Muscle of leg (tissue), 16 donors: Measurements from ENCODE around the gene NPR1. TPM values are rescaled to one million over a fixed set of nuclear protein-coding genes. Genes with fewer than 3 reads are reported as not detected.
A peak's percentile ranks its signal among the peaks of the same experiment; 100 is the strongest.

Experiments used
- DNase-seq: peaks from one replicate; pipeline ENCODE4 v3.0.0; 2013
- H3K27ac ChIP-seq: one replicate; pipeline ENCODE4 v1.5.1; 2013; ENCODE audit warnings: mild to moderate bottlenecking, low read length, control low read depth
- H3K27me3 ChIP-seq: one replicate; pipeline ENCODE4 v1.6.1; 2013; ENCODE audit warnings: low read length; ENCODE audit not compliant: control insufficient read depth, insufficient read depth
- H3K36me3 ChIP-seq: one replicate; pipeline ENCODE4 v1.6.1; 2013; ENCODE audit warnings: low read length; ENCODE audit not compliant: control insufficient read depth, insufficient read depth
- H3K4me1 ChIP-seq: one replicate; pipeline ENCODE4 v1.6.1; 2013; ENCODE audit warnings: low read length; ENCODE audit not compliant: control insufficient read depth, insufficient read depth
- H3K4me3 ChIP-seq: one replicate; pipeline ENCODE4 v1.5.1; 2013; ENCODE audit warnings: low read length, control low read depth
- H3K9me3 ChIP-seq: replicated peaks from 2 replicates; pipeline ENCODE4 v1.6.1; 2013; ENCODE audit warnings: low read depth, low read length; ENCODE audit not compliant: control insufficient read depth
- WGBS: methylation state at CpG from one replicate; pipeline ENCODE4 v1.1.5; 2013; ENCODE audit warnings: missing lambda C conversion rate; ENCODE audit not compliant: insufficient coverage; 5-methylcytosine and 5-hydroxymethylcytosine counted together
- long read RNA-seq, 11 donors: transcript quantifications; one replicate each; lab custom pipeline, GENCODE V29; 2026
- polyA plus RNA-seq, 8 donors: library from polyadenylated mRNA; unstranded; fragments of 120-200 nt; gene quantifications; one replicate each; pipeline versions ENCODE4 v1.2.1 to v1.2.3, GENCODE V29; 2013; ENCODE audit warnings: inconsistent platforms in 1 of 8, low replicate concordance in 1 of 8; ENCODE audit not compliant: insufficient read length in 8 of 8, insufficient read depth in 1 of 8
- total RNA-seq: library from RNA; stranded (reverse); fragments of 120-200 nt; gene quantifications from one replicate; pipeline ENCODE4 v1.2.4, GENCODE V29; 2013

Gene NPR1
- total RNA-seq (12.9 TPM), polyA plus RNA-seq (10 to 100 TPM; 12.7 to 17.4 (median 15.0) TPM)
- long read RNA-seq, donor 1: 0 reads
- long read RNA-seq, donor 2: 0 reads
- long read RNA-seq, donor 3, full-length matches to known transcripts: 1 of 1 reads
- long read RNA-seq, donor 3, partial matches to known transcripts: 0 of 1 reads
- long read RNA-seq, donor 3, other reads (novel, unspliced or antisense): 0 of 1 reads
- long read RNA-seq, donor 4, full-length matches to known transcripts: 1 of 1 reads
- long read RNA-seq, donor 4, partial matches to known transcripts: 0 of 1 reads
- long read RNA-seq, donor 4, other reads (novel, unspliced or antisense): 0 of 1 reads
- long read RNA-seq, donor 5, full-length matches to known transcripts: 4 of 16 reads
- long read RNA-seq, donor 5, partial matches to known transcripts: 12 of 16 reads
- long read RNA-seq, donor 5, other reads (novel, unspliced or antisense): 0 of 16 reads
- long read RNA-seq, donor 6, full-length matches to known transcripts: 2 of 2 reads
- long read RNA-seq, donor 6, partial matches to known transcripts: 0 of 2 reads
- long read RNA-seq, donor 6, other reads (novel, unspliced or antisense): 0 of 2 reads
- long read RNA-seq, donor 7, full-length matches to known transcripts: 1 of 1 reads
- long read RNA-seq, donor 7, partial matches to known transcripts: 0 of 1 reads
- long read RNA-seq, donor 7, other reads (novel, unspliced or antisense): 0 of 1 reads
- long read RNA-seq, donor 8: 0 reads
- long read RNA-seq, donor 9: 0 reads
- long read RNA-seq, donor 10, full-length matches to known transcripts: 2 of 2 reads
- long read RNA-seq, donor 10, partial matches to known transcripts: 0 of 2 reads
- long read RNA-seq, donor 10, other reads (novel, unspliced or antisense): 0 of 2 reads
- long read RNA-seq, donor 11, full-length matches to known transcripts: 2 of 2 reads
- long read RNA-seq, donor 11, partial matches to known transcripts: 0 of 2 reads
- long read RNA-seq, donor 11, other reads (novel, unspliced or antisense): 0 of 2 reads

GRCh38 chr1:153678519-153679336, at the start of gene NPR1:
TSS of gene NPR1 (plus strand) at chr1:153678688. CDS start at chr1:153679109, 421 bp downstream.
- WGBS: under 1% methylated on average over 70 of the region's 78 CpGs
- Histone ChIP-seq H3K4me3 (peak within 1 kb of the TSS; percentile 47), H3K36me3 (peaks cover 4% of the 10 kb centered on the region), H3K27ac (no peak within 1 kb of the TSS), H3K4me1 (peaks cover 15% of the 10 kb centered on the region), H3K27me3 (peaks cover 55% of the 10 kb centered on the region), H3K9me3 (no peaks in the 10 kb centered on the region)
- peak; percentile 76 for DNase-seq

- 0% methylated on average over 1 of the region's 5 CpGs for WGBS
- H3K4me1 ChIP-seq: peaks cover 60% of the 10 kb centered on the region
- peak overlapping the region; percentile 55 for H3K27ac ChIP-seq
- DNase-seq: no peak
- H3K27me3 ChIP-seq: no peaks in the 10 kb centered on the region
- no peaks in the 10 kb centered on the region for H3K9me3 ChIP-seq
- H3K4me3 ChIP-seq: no peak overlapping the region
- H3K36me3 ChIP-seq: peaks cover 11% of the 10 kb centered on the region
These were observed 49.2 kb upstream of the NPR1 start for GRCh38 chr1:153629343-153629665.

GRCh38 chr1:153629971-153630370, 48.5 kb upstream of the NPR1 start:
- Histone ChIP-seq H3K4me3 (no peak overlapping the region), H3K36me3 (peaks cover 7% of the 10 kb centered on the region), H3K27ac (peak overlapping the region; percentile 55), H3K27me3 (no peaks in the 10 kb centered on the region), H3K4me1 (peaks cover 61% of the 10 kb centered on the region), H3K9me3 (no peaks in the 10 kb centered on the region)
- 86% methylated on average over 1 of the region's 1 CpG for WGBS
- no peak for DNase-seq

DNA sequence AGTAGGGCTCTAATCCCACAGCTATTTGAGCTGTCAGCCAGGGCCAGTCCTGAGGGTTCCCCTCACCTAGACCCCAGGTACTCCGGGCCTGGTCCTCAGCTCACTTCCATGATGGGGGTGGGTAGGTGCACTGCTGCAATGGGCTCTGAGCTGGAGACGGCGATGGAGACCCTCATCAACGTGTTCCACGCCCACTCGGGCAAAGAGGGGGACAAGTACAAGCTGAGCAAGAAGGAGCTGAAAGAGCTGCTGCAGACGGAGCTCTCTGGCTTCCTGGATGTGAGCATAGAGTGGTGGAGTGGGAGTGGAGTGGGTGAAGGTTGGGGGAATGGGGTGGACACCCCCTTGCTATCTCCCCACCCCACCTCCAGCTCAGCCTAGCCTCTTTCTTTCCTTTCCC, 48.1 kb upstream of the NPR1 start:
- no peaks in the 10 kb centered on the region for H3K9me3 ChIP-seq
- no peak overlapping the region for H3K4me3 ChIP-seq
- peaks cover 5% of the 10 kb centered on the region for H3K36me3 ChIP-seq
- no peaks in the 10 kb centered on the region for H3K27me3 ChIP-seq
- peaks cover 65% of the 10 kb centered on the region for H3K4me1 ChIP-seq
- DNase-seq: no peak
- WGBS: 84% methylated on average over 6 of the region's 7 CpGs
- H3K27ac ChIP-seq: peak overlapping the region; percentile 55

GRCh38 chr1:153631047-153632022, 47.2 kb upstream of the NPR1 start:
- WGBS: 100% methylated on average over 1 of the region's 10 CpGs
- Histone ChIP-seq H3K36me3 (peaks cover 8% of the 10 kb centered on the region), H3K27me3 (no peaks in the 10 kb centered on the region), H3K9me3 (no peaks in the 10 kb centered on the region), H3K27ac (no peak overlapping the region), H3K4me3 (no peak overlapping the region), H3K4me1 (peaks cover 65% of the 10 kb centered on the region)
- DNase-seq: no peak

DNA sequence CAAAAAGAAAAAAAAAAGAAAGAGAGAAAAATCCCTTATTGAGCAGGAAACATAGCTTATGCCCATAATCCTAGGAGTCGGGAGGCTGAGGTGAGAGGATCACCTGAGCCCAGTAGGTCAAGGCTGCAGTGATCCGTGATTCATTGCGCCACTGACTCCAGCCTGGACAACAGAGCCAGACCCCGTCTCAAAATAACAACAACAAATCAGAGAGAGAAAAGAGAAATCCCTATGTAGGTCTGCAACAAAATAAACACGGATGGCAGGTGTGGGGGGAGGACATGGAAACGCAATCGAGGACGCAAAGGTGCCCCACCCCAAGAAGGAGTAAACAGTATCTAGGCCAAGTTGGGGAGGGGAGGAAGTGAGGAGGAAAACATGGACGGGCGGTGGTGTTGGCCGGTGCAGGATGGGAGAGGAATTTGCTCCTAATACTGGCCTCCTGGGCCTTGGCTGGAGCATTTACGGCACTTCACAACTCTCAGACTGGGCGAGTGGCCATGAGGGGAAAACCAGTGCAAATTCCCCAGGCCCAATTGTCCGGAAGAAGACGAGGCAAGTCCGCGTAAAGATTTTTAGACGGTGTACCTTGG, 45.2 kb upstream of the NPR1 start:
- Histone ChIP-seq H3K9me3 (no peaks in the 10 kb centered on the region), H3K36me3 (peaks cover 27% of the 10 kb centered on the region), H3K4me1 (peaks cover 51% of the 10 kb centered on the region), H3K27ac (peak overlapping the region; percentile 100), H3K4me3 (peak overlapping the region; percentile 100), H3K27me3 (no peaks in the 10 kb centered on the region)
- 35% methylated on average over 5 of the region's 18 CpGs for WGBS
- peak; percentile 95 for DNase-seq

GRCh38 chr1:153633754-153634665, 44.5 kb upstream of the NPR1 start, which contains the start of gene CHTOP:
TSS of gene CHTOP (plus strand) at chr1:153634066. CDS start at chr1:153636589, 2,523 bp downstream.
- Histone ChIP-seq H3K9me3 (no peaks in the 10 kb centered on the region), H3K36me3 (peaks cover 28% of the 10 kb centered on the region), H3K4me3 (peak within 1 kb of the TSS; percentile 100), H3K27ac (peak within 1 kb of the TSS; percentile 100), H3K27me3 (no peaks in the 10 kb centered on the region), H3K4me1 (peaks cover 44% of the 10 kb centered on the region)
- DNase-seq: peak; percentile 99
- WGBS: under 1% methylated on average over 60 of the region's 65 CpGs

- DNase-seq: no peak
- 80% methylated on average over 2 of the region's 7 CpGs for WGBS
- peaks cover 28% of the 10 kb centered on the region for H3K4me1 ChIP-seq
These were observed 42.6 kb upstream of the NPR1 start for GRCh38 chr1:153635872-153636271.

More at GRCh38 chr1:153635872-153636271, 42.6 kb upstream of the NPR1 start:
- no peaks in the 10 kb centered on the region for H3K27me3 ChIP-seq
- H3K27ac ChIP-seq: no peak overlapping the region
- peaks cover 46% of the 10 kb centered on the region for H3K36me3 ChIP-seq
- no peak overlapping the region for H3K4me3 ChIP-seq
- H3K9me3 ChIP-seq: no peaks in the 10 kb centered on the region
